Superior temporal gyrus (tissue), 1 donor: ENCODE results near the gene ZMYND15.
A peak's percentile ranks its signal among the peaks of the same experiment; 100 is the strongest.
"Not testable (repeated sequence)": the region's sequence is repeated elsewhere in the genome, so short reads cannot be mapped to it uniquely, and the experiment has no call there.

Experiments used
- DNase-seq: peaks from one replicate; pipeline ENCODE4 v3.0.0-alpha.2; 2016; ENCODE audit errors: extremely low spot score

Gene ZMYND15

GRCh38 chr17:4739122-4740024 lies at the start of gene ZMYND15, which contains the start of gene CXCL16:
Gene ZMYND15, plus strand, starts transcription at chr17:4739833. Its CDS starts 716 bp downstream, at chr17:4740549.
Gene CXCL16, minus strand, starts transcription at chr17:4739928. Its CDS starts 589 bp downstream, at chr17:4739339.
- DNase-seq: no peak

- not testable (repeated sequence) for DNase-seq
These were observed 49.8 kb upstream of the ZMYND15 start for GRCh38 chr17:4689872-4690271.

GRCh38 chr17:4690745-4691144 lies 48.9 kb upstream of the ZMYND15 start:
- DNase-seq: no peak

GRCh38 chr17:4691686-4692085 lies 47.9 kb upstream of the ZMYND15 start:
- DNase-seq: no peak

GRCh38 chr17:4693416-4693815 lies 46.2 kb upstream of the ZMYND15 start:
- no peak for DNase-seq

- no peak for DNase-seq
These were observed 43.2 kb upstream of the ZMYND15 start for GRCh38 chr17:4696437-4696805.

GRCh38 chr17:4699401-4700056 lies 40.1 kb upstream of the ZMYND15 start:
- DNase-seq: peak; percentile 32

GRCh38 chr17:4701116-4701515 lies 38.5 kb upstream of the ZMYND15 start:
- DNase-seq: no peak

- DNase-seq: no peak
These were observed 36.3 kb upstream of the ZMYND15 start for GRCh38 chr17:4703330-4703691.

GRCh38 chr17:4704574-4704907 lies 35.1 kb upstream of the ZMYND15 start:
- DNase-seq: not testable (repeated sequence)

GRCh38 chr17:4704991-4705390 lies 34.6 kb upstream of the ZMYND15 start:
- DNase-seq: no peak

- no peak for DNase-seq
These were observed 33.5 kb upstream of the ZMYND15 start for GRCh38 chr17:4706121-4706520.

- DNase-seq: peak; percentile 35
These were observed 31.2 kb upstream of the ZMYND15 start for GRCh38 chr17:4708436-4708835.

GRCh38 chr17:4709794-4710692 lies 29.6 kb upstream of the ZMYND15 start, which contains the start of gene ARRB2:
Gene ARRB2, plus strand, starts transcription at chr17:4710632. Its CDS starts 90 bp downstream, at chr17:4710722.
- DNase-seq: peak; percentile 96

- DNase-seq: no peak
These were observed 28.7 kb upstream of the ZMYND15 start for GRCh38 chr17:4710693-4711634.

GRCh38 chr17:4711661-4712181 lies 27.9 kb upstream of the ZMYND15 start:
- DNase-seq: peak; percentile 54

GRCh38 chr17:4712526-4712925 lies 27.1 kb upstream of the ZMYND15 start:
- no peak for DNase-seq

GRCh38 chr17:4714340-4715062 lies 25.1 kb upstream of the ZMYND15 start:
- DNase-seq: not testable (repeated sequence)

GRCh38 chr17:4715063-4715744 lies 24.4 kb upstream of the ZMYND15 start:
- DNase-seq: no peak
